ENCODE results near the gene ADAMTS5.

ADAMTS5 gene

DNA sequence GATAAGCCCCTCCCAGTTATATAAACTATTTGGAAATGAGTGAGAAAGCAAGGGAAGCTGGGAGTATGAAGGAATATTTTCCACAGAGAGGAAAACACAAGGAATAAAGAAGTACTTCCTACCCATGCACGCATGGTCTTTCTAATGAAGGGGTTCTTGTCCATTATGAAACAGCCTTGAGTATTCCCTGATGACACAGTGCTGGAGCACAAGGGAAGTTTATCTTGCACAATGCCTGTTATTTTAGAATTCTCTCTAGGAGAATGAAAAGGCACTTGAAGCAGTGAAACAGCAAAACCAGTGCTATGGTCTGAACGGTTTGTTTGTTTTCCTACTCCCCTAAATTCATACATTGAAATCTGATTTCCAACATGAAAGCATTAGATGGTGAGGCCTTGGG, 83.1 kb downstream of the ADAMTS5 start:
- DNase-seq: no peak

DNA sequence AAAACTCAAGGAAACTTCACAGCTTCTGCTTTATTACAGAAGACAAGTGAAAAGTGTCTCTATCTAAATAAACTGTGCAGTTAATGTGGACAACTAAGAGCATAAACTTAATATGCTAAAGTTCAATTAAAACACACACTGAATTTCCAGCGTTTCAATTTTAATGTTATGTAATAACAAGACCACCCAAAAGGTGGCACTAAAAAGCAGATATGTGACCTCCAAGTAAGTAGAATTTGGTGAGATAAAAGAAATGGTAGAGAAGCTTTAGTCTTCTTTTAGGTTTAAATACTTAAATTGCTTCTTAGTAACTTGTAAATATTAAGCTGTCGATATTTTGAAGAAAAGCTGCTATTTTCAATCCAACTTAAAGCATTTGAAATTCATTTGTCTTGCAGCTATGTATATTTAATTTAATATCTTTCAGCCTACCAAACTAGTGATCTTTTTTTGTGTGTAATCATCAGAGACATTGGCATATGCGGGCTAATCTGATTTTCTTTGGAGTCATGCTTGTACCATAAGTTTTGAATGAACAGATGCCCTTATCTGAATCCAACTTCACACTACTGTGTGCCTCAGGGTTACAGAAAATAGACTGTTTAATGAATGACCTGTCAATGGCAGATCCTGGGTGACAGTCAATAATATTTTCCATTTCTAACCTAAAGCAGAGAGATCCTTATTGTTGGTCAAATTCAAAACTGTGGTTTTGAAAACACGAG, 85.2 kb downstream of the ADAMTS5 start:
- DNase-seq: peak; percentile 33

DNA sequence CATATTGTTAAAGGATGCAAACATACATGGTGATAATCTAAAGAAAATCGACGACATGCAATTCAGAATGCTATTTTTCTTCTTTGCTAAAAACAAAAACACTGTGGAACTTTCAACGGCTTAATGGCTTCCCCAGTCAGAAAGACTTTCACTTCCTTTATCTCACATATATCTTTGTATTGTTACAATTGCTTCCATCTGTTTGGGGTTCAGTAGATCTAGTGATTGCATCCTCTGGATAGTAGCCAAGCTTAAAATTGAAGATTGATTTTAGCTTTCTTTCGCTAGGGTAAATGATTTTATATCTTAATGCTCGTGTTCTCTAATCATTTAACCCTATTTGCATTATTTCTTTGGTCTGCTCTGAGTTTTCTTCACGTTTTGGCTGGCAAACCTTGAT, 89.9 kb downstream of the ADAMTS5 start:
- no peak for DNase-seq

DNA sequence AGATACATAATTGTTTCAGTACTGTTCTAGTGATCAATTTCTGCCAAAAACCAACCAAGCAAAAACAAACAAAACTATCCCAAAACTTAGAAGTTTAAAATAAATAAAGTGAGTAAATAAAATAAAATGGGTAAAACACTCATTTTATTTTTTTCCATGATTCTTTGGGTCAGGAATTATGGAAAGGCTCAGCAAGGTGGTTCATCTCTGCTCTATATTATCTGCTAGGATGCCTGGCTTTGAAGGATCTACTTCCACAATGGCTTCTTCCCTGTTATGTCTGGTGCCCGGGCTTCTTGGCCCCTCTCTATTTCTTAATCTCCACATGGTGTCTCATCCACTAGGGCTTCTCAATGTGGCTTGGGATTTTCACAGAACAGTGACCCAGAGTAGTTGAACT, 92.5 kb downstream of the ADAMTS5 start:
- no peak for DNase-seq
